ENCODE data around the gene ZDHHC19.

DNA sequence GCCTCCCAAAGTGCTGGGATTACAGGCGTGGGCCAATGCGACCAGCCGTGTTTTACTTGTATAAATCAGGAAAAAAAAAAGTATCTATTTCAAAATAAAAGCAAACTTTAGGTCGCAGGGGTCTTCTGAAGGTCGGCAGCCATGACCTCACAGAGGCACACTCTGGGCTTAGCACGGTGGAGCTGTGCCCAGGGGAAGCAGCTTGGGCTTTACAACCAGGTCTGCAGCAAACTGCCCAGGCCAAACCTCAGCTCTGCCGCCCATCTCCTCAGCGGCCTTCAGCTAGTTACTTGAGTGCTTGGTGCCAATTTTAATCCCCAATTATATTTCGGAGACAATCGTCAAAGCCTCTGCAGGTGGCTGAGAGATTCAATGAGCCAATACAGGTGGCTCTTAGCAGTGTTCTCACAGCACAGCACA, 30.1 kb downstream of the ZDHHC19 start:
- TF ChIP-seq POLR2A (IDR thresholded peaks at IDR 0.05; ENCODE audit: low read depth, low read length) (no peak), POLR2AphosphoS5 (IDR thresholded peaks at IDR 0.05; ENCODE audit: low read depth, low read length) (no peak)

All from GM12892 (cell line).